K562 (cell line): ENCODE data around the gene CIAO3. TPM values are rescaled to one million over a fixed set of nuclear protein-coding genes. Genes with fewer than 3 reads are reported as not detected.

Experiments
- CTCF ChIP-seq, 3 experiments: IDR thresholded peaks in 2 of 3; conservative IDR thresholded peaks in 1 of 3; 2 replicates each; pipeline ENCODE4 v1.5.1; 2011 to 2012; ENCODE audit warnings: low read length in 3 of 3, mild to moderate bottlenecking in 3 of 3, control low read depth in 2 of 3, improper control_type of control experiment in 1 of 3, inconsistent platforms in 1 of 3, low read depth in 1 of 3, mixed read lengths in 1 of 3, moderate library complexity in 1 of 3; ENCODE audit not compliant: insufficient read depth in 2 of 3
- DMBX1 ChIP-seq: fragments of 250-450 bp; sonication (Bioruptor Pico); IDR thresholded peaks from 2 replicates; pipeline ENCODE4 v1.8.0; 2022; ENCODE audit warnings: inconsistent platforms, mild to moderate bottlenecking, moderate library complexity, borderline replicate concordance
- FOXP1 ChIP-seq: sonication (generic); formaldehyde crosslinking; IDR thresholded peaks from 2 replicates; pipeline ENCODE4 v1.8.0; 2022; ENCODE audit warnings: mild to moderate bottlenecking, missing genetic modification reagents
- GTF3C2 ChIP-seq: IDR thresholded peaks from 3 replicates; pipeline ENCODE4 v1.6.1; 2011; ENCODE audit warnings: borderline replicate concordance, mild to moderate bottlenecking, moderate library complexity; ENCODE audit not compliant: insufficient read length; ENCODE audit errors: extremely low read depth
- MBD2 ChIP-seq: sonication (generic); IDR thresholded peaks from 2 replicates; pipeline ENCODE4 v1.6.1; 2016; ENCODE audit warnings: low read depth, borderline replicate concordance
- MNT ChIP-seq, 2 experiments: fragments of 450-650 bp; conservative IDR thresholded peaks; 2 replicates each; pipeline ENCODE4 v1.6.1; 2017; ENCODE audit warnings: mild to moderate bottlenecking in 2 of 2, moderate library complexity in 2 of 2
- NCOR1 ChIP-seq: fragments of 450-650 bp; IDR thresholded peaks from 2 replicates; pipeline ENCODE4 v1.6.1; 2016; ENCODE audit warnings: mild to moderate bottlenecking, moderate library complexity
- SMAD3 ChIP-seq: fragments of 450-650 bp; formaldehyde crosslinking; conservative IDR thresholded peaks from 2 replicates; pipeline ENCODE4 v1.4.0; 2020; ENCODE audit warnings: mild to moderate bottlenecking
- SUPT5H ChIP-seq: fragments of 450-650 bp; IDR thresholded peaks from 2 replicates; pipeline ENCODE4 v1.6.1; 2016
- ZC3H11A ChIP-seq: IDR thresholded peaks from 2 replicates; pipeline ENCODE4 v1.6.1; 2012; ENCODE audit warnings: low read depth, low read length, improper control_type of control experiment
- ZNF274 ChIP-seq: IDR thresholded peaks from 2 replicates; pipeline ENCODE4 v1.6.1; 2011; ENCODE audit warnings: low read depth, mild to moderate bottlenecking, low read length, moderate library complexity, borderline replicate concordance
- ZNF668 ChIP-seq: fragments of 250-450 bp; sonication (Bioruptor Pico); IDR thresholded peaks from 2 replicates; pipeline ENCODE4 v1.8.0; 2022; ENCODE audit warnings: mild to moderate bottlenecking, inconsistent platforms
- ZNF695 ChIP-seq: fragments of 450-650 bp; formaldehyde crosslinking; IDR thresholded peaks from 2 replicates; pipeline ENCODE4 v1.4.0; 2020; ENCODE audit warnings: mild to moderate bottlenecking, moderate library complexity
- polyA plus RNA-seq, 8 experiments: library from polyadenylated mRNA; depleted of rRNA in 4 of 8; stranded (reverse) in 5 of 8; unstranded in 3 of 8; fragments of >200 nt; fragmentation: Nextera tagmentation in 2 of 8; fragmentation: Illumina TruSeq in 1 of 8; extraction: Ambion mirVana in 2 of 8; extraction: Trizol in 1 of 8; gene quantifications; 2 replicates each; pipeline versions ENCODE4 v1.2.1 to v1.2.3, GENCODE V29; 2011 to 2014; ENCODE audit warnings: inconsistent platforms in 1 of 8, missing spikeins in 1 of 8
- total RNA-seq, 7 experiments: library from RNA; depleted of rRNA in 6 of 7; stranded (reverse); fragments of >200 nt in 6 of 7; fragmentation: Illumina TruSeq in 2 of 7; extraction: Trizol in 2 of 7; gene quantifications; 2 replicates each; pipeline versions ENCODE4 v1.2.1 to v1.2.3, GENCODE V29; 2011 to 2021; ENCODE audit warnings: low replicate concordance in 1 of 7
- TF ChIP-seq, protein P1 (sequence below): sonication (generic); formaldehyde crosslinking; IDR thresholded peaks from 2 replicates; pipeline ENCODE4 v1.8.1; 2022; ENCODE audit warnings: missing genetic modification reagents
- TF ChIP-seq, protein P2 (sequence below): fragments of 450-650 bp; IDR thresholded peaks from 2 replicates; pipeline ENCODE4 v1.6.1; 2016

The CIAO3 gene
- total and polyA plus RNA-seq, 9 of the 15 experiments (the other 6 are each of a cell fraction or from before 2014, with no cell fraction given) = 2.2 to 35.6 (median 18.7) TPM

DNA sequence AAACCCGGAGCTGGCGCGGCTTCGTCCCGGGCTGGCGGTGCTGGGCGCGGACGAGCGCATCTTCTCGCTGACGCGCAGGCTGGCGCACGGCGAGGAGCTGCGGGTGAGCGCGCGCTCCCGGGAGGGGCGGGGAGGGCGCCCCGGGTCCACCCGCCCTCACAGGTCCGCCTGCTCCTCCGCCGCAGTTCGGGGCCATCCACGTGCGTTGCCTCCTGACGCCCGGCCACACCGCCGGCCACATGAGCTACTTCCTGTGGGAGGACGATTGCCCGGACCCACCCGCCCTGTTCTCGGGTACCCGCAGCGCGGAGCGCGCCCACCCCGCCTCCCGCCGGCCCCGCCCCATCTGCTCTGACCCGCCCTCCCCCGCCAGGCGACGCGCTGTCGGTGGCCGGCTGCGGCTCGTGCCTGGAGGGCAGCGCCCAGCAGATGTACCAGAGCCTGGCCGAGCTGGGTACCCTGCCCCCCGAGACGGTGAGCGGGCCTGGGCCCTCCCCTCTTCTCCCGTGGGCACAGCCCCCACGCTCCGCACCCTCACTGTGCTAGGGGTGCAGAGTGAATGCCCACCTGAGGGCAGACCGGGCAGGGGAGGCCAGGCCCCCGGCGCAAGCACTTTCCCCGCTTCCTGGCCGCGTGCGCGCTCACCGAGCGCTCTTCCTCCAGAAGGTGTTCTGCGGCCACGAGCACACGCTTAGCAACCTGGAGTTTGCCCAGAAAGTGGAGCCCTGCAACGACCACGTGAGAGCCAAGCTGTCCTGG, 12.5 kb downstream of the CIAO3 start (continued):
- no peak for TF ChIP-seq FOXP1 (CRISPR knock-in tag)
- no peak for TF ChIP-seq CTCF (IDR thresholded peaks at IDR 0.05 in 2 of 3, conservative IDR thresholded peaks at IDR 0.05 in 1 of 3; ENCODE audit: insufficient read depth in 2 of 3, low read depth in 1 of 3, low read length in 3 of 3)
- TF ChIP-seq SMAD3 = no peak
- peak; percentile 73 to 90; a peak in 3 of 4 replicates for TF ChIP-seq MNT (conservative IDR thresholded peaks at IDR 0.05)
- TF ChIP-seq, protein P1, sequence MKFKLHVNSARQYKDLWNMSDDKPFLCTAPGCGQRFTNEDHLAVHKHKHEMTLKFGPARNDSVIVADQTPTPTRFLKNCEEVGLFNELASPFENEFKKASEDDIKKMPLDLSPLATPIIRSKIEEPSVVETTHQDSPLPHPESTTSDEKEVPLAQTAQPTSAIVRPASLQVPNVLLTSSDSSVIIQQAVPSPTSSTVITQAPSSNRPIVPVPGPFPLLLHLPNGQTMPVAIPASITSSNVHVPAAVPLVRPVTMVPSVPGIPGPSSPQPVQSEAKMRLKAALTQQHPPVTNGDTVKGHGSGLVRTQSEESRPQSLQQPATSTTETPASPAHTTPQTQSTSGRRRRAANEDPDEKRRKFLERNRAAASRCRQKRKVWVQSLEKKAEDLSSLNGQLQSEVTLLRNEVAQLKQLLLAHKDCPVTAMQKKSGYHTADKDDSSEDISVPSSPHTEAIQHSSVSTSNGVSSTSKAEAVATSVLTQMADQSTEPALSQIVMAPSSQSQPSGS (CRISPR knock-in tag) = peak; percentile 38; the same call in 1 of the 2 replicates
- TF ChIP-seq ZNF668 = no peak
- TF ChIP-seq ZNF274 = no peak
- TF ChIP-seq, protein P2, sequence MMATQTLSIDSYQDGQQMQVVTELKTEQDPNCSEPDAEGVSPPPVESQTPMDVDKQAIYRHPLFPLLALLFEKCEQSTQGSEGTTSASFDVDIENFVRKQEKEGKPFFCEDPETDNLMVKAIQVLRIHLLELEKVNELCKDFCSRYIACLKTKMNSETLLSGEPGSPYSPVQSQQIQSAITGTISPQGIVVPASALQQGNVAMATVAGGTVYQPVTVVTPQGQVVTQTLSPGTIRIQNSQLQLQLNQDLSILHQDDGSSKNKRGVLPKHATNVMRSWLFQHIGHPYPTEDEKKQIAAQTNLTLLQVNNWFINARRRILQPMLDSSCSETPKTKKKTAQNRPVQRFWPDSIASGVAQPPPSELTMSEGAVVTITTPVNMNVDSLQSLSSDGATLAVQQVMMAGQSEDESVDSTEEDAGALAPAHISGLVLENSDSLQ = no peak
- 0 out of 2 replicates have a peak, but pooled peaks have one; percentile 25 for TF ChIP-seq DMBX1 (CRISPR knock-in tag)
- TF ChIP-seq ZC3H11A = no peak
- no peak for TF ChIP-seq GTF3C2
- no peak for TF ChIP-seq NCOR1
- peak; percentile 64; the same call in 1 of the 2 replicates for TF ChIP-seq SUPT5H
- 0 out of 2 replicates have a peak, but pooled peaks have one; percentile 34 for TF ChIP-seq MBD2
- TF ChIP-seq ZNF695 (CRISPR knock-in tag) = no peak
